Body of pancreas (tissue), 4 donors: ENCODE data around the gene HOXD3. TPM values are rescaled to one million over a fixed set of nuclear protein-coding genes. Genes with fewer than 3 reads are reported as not detected.

Experiments
- ATAC-seq: fragments of 150-250 bp; one replicate; pipeline ENCODE4 v1.9.1; 2016
- DNase-seq, 4 donors: peaks; one replicate each; pipeline ENCODE4 v3.0.0-alpha.2; 2019
- H3K27ac ChIP-seq, 4 donors: fragments of 200-600 bp; sonication (generic); 1 replicate in 3 of 4; 2 replicates in 1 of 4; pipeline versions ENCODE4 v1.5.1 to v1.6.1; 2016 to 2019; ENCODE audit warnings: mild to moderate bottlenecking in 1 of 4, mixed read lengths in 1 of 4, moderate library complexity in 1 of 4
- H3K27me3 ChIP-seq, 2 donors: fragments of 200-600 bp; sonication (generic); one replicate each; pipeline ENCODE4 v1.6.0; 2016; ENCODE audit warnings: mild to moderate bottlenecking in 1 of 2
- H3K36me3 ChIP-seq, 2 donors: fragments of 200-600 bp; sonication (generic); replicated peaks in 1 of 2; 2 replicates each; pipeline ENCODE4 v1.5.1; 2016; ENCODE audit warnings: low read depth in 2 of 2; ENCODE audit not compliant: insufficient read depth in 1 of 2
- H3K4me1 ChIP-seq: fragments of 200-600 bp; sonication (generic); one replicate; pipeline ENCODE4 v1.6.0; 2016
- H3K4me3 ChIP-seq, 2 donors: fragments of 200-600 bp; sonication (generic); 1 replicate in 1 of 2; 2 replicates in 1 of 2; pipeline ENCODE4 v1.5.1; 2016 to 2019
- H3K9me3 ChIP-seq, 3 donors: fragments of 200-600 bp; sonication (generic); 1 replicate in 2 of 3; 2 replicates in 1 of 3; pipeline ENCODE4 v1.5.1; 2016
- CTCF ChIP-seq, 7 experiments: fragments of 450-650 bp in 4 of 7; fragments of 200-600 bp in 3 of 7; sonication (generic) in 3 of 7; IDR thresholded peaks; one replicate each; pipeline ENCODE4 v1.5.1; 2016 to 2019; ENCODE audit warnings: antibody characterized with exemption in 7 of 7
- POLR2A ChIP-seq, 3 donors: fragments of 450-650 bp; IDR thresholded peaks; one replicate each; pipeline ENCODE4 v1.6.1; 2016; ENCODE audit warnings: antibody characterized with exemption in 3 of 3, mild to moderate bottlenecking in 2 of 3
- WGBS, 2 donors: methylation state at CpG; one replicate each; pipeline ENCODE4 v1.1.5; 2017; 5-methylcytosine and 5-hydroxymethylcytosine counted together
- intact Hi-C: fragments of 100-400 bp; cut with DNase I; formaldehyde crosslinking; loops from one replicate; pipeline ENCODE4 v1.15.1; 2023
- total RNA-seq, 2 donors: library from RNA; depleted of rRNA; stranded (reverse); fragments of >200 nt; gene quantifications; one replicate each; pipeline ENCODE4 v1.1.0, GENCODE V29; 2016

HOXD3 gene
- total RNA-seq, 2 donors from 2014 or later, result 0.26 TPM; not detected in 1

GRCh38 chr2:176122052-176122682 is 34.9 kb upstream of the HOXD3 start:
- Histone ChIP-seq H3K4me3 (peak overlapping the region in 1 of 2 donors; percentile 8), H3K27ac (no peak overlapping the region), H3K36me3 (no peaks in the 10 kb centered on the region), H3K4me1 (peaks cover 14% of the 10 kb centered on the region), H3K27me3 (peaks cover 0 to 54% of the 10 kb centered on the region in 2 donors), H3K9me3 (no peaks in the 10 kb centered on the region)
- peak; percentile 22 for ATAC-seq
- no peak for TF ChIP-seq CTCF (IDR thresholded peaks at IDR 0.05)
- no peak for TF ChIP-seq POLR2A (IDR thresholded peaks at IDR 0.05)
- intact Hi-C loops, result loop anchor here (10.0 kb wide), 1 partner anchor 693 kb away; no protein-coding TSS in a partner anchor
- DNase-seq, result no peak
- 5 to 6% methylated on average over 45 to 46 of the region's 47 CpGs for WGBS, 2 donors

GRCh38 chr2:176122683-176123410 is 34.3 kb upstream of the HOXD3 start, which contains the start of gene HOXD9:
HOXD9 (plus strand) TSS chr2:176122719; CDS start chr2:176122769, 50 bp downstream.
- H3K4me3 ChIP-seq, result peak within 1 kb of the TSS in 1 of 2 donors; percentile 8
- peaks cover 0 to 54% of the 10 kb centered on the region in 2 donors for H3K27me3 ChIP-seq
- H3K36me3 ChIP-seq, result no peaks in the 10 kb centered on the region
- H3K9me3 ChIP-seq, result no peaks in the 10 kb centered on the region
- TF ChIP-seq POLR2A (IDR thresholded peaks at IDR 0.05), result no peak
- TF ChIP-seq CTCF (IDR thresholded peaks at IDR 0.05), result no peak
- H3K27ac ChIP-seq, result no peak within 1 kb of the TSS
- WGBS, 2 donors, result 4 to 8% methylated on average over 33 to 77 of the region's 84 CpGs
- DNase-seq, result peak in 1 of 4 donors; percentile 43
- intact Hi-C loops, result loop anchor here (10.0 kb wide), 1 partner anchor 692 kb away; no protein-coding TSS in a partner anchor
- H3K4me1 ChIP-seq, result peaks cover 14% of the 10 kb centered on the region
- ATAC-seq, result peak; percentile 39

- H3K4me1 ChIP-seq, result peaks cover 14% of the 10 kb centered on the region
- H3K27me3 ChIP-seq, result peaks cover 0 to 59% of the 10 kb centered on the region in 2 donors
- no peak for ATAC-seq
- H3K4me3 ChIP-seq, result no peak overlapping the region
- TF ChIP-seq CTCF (IDR thresholded peaks at IDR 0.05) (no peak), POLR2A (IDR thresholded peaks at IDR 0.05) (no peak)
- intact Hi-C loops, result loop anchor here (10.0 kb wide), 1 partner anchor 691 kb away; no protein-coding TSS in a partner anchor
- H3K36me3 ChIP-seq, result no peaks in the 10 kb centered on the region
- 5 to 9% methylated on average over 37 to 40 of the region's 40 CpGs for WGBS, 2 donors
- H3K9me3 ChIP-seq, result no peaks in the 10 kb centered on the region
- no peak for DNase-seq
- no peak overlapping the region for H3K27ac ChIP-seq
Observed at GRCh38 chr2:176123411-176124109, 33.5 kb upstream of the HOXD3 start.

GRCh38 chr2:176124110-176124946 is 32.8 kb upstream of the HOXD3 start:
- H3K36me3 ChIP-seq, result no peaks in the 10 kb centered on the region
- TF ChIP-seq CTCF (IDR thresholded peaks at IDR 0.05), result no peak
- TF ChIP-seq POLR2A (IDR thresholded peaks at IDR 0.05), result no peak
- H3K4me3 ChIP-seq, result no peak overlapping the region
- no peak for DNase-seq
- no peak for ATAC-seq
- no peak overlapping the region for H3K27ac ChIP-seq
- no peaks in the 10 kb centered on the region for H3K9me3 ChIP-seq
- intact Hi-C loops, result loop anchor here (10.0 kb wide), 1 partner anchor 690 kb away; no protein-coding TSS in a partner anchor
- 8 to 11% methylated on average over 24 to 34 of the region's 34 CpGs for WGBS, 2 donors
- peaks cover 0 to 66% of the 10 kb centered on the region in 2 donors for H3K27me3 ChIP-seq
- H3K4me1 ChIP-seq, result peaks cover 15% of the 10 kb centered on the region
